Tongue (tissue), 2 donors: ENCODE data around the gene CDC6. TPM values are rescaled to one million over a fixed set of nuclear protein-coding genes. Genes with fewer than 3 reads are reported as not detected.

Source experiments
- DNase-seq: peaks from one replicate; pipeline ENCODE4 v3.0.0-alpha.2; 2015
- total RNA-seq: library from RNA; depleted of rRNA; stranded (reverse); fragments of >200 nt; gene quantifications from one replicate; pipeline ENCODE4 v1.2.3, GENCODE V29; 2014

CDC6 gene
- total RNA-seq, 1 donor from 2014 or later: 4.4 TPM

- no peak for DNase-seq
Measured at GRCh38 chr17:40352237-40352778, 64.6 kb downstream of the CDC6 start.

- DNase-seq: no peak
Measured at GRCh38 chr17:40352779-40353394, 65.2 kb downstream of the CDC6 start.

Other genes starting within 250 kb of the CDC6 start
- 66.0 TPM for gene MED24, start 233.5 kb upstream of the CDC6 start, total RNA-seq
- gene THRA, start 224.9 kb upstream of the CDC6 start, total RNA-seq: 63.7 TPM
- 2.4 TPM for gene NR1D1, start 187.3 kb upstream of the CDC6 start, total RNA-seq
- 70.4 TPM for gene MSL1, start 165.9 kb upstream of the CDC6 start, total RNA-seq
- gene CASC3, start 147.3 kb upstream of the CDC6 start, total RNA-seq: 47.2 TPM
- gene RAPGEFL1, start 110.4 kb upstream of the CDC6 start, total RNA-seq: 48.0 TPM
- gene WIPF2, start 68.6 kb upstream of the CDC6 start, total RNA-seq: 6.9 TPM
- 33.3 TPM for gene RARA, start 21.3 kb downstream of the CDC6 start, total RNA-seq
- 0.82 TPM for gene GJD3, start 76.9 kb downstream of the CDC6 start, total RNA-seq
- gene TOP2A, start 130.0 kb downstream of the CDC6 start, total RNA-seq: 55.3 TPM
- gene IGFBP4, start 155.6 kb downstream of the CDC6 start, total RNA-seq: 205 TPM
- gene TNS4, start 213.7 kb downstream of the CDC6 start, total RNA-seq: 10.4 TPM